Epithelial cell of prostate (primary cell): ENCODE data around the gene CFAP74.
"Not testable (repeated sequence)": the region's sequence is repeated elsewhere in the genome, so short reads cannot be mapped to it uniquely, and the experiment has no call there.

Experiments used
- DNase-seq: peaks from one replicate; pipeline ENCODE4 v3.0.0-alpha.2; 2011; ENCODE audit warnings: low read depth, low spot score
- H3K27ac ChIP-seq: fragments of 450-650 bp; 2 replicates; pipeline ENCODE4 v1.5.1; 2017; ENCODE audit warnings: mild to moderate bottlenecking

CFAP74 gene

GRCh38 chr1:1989789-1990188, 13.8 kb downstream of the CFAP74 start:
- DNase-seq, result no peak
- no peak overlapping the region for H3K27ac ChIP-seq

GRCh38 chr1:1989102-1989542, 14.5 kb downstream of the CFAP74 start:
- H3K27ac ChIP-seq, result no peak overlapping the region
- DNase-seq, result no peak

GRCh38 chr1:1988061-1988945, 15.3 kb downstream of the CFAP74 start:
- DNase-seq, result no peak
- no peak overlapping the region for H3K27ac ChIP-seq

- DNase-seq, result no peak
Observed at GRCh38 chr1:1987142-1987510, 16.5 kb downstream of the CFAP74 start.

GRCh38 chr1:1986451-1987141, 17.0 kb downstream of the CFAP74 start:
- no peak for DNase-seq
- no peak overlapping the region for H3K27ac ChIP-seq

More at GRCh38 chr1:1987142-1987510, 16.5 kb downstream of the CFAP74 start:
- no peak overlapping the region for H3K27ac ChIP-seq

- no peak overlapping the region for H3K27ac ChIP-seq
Observed at GRCh38 chr1:1985375-1986050, 18.1 kb downstream of the CFAP74 start.

GRCh38 chr1:1984560-1985070, 19.0 kb downstream of the CFAP74 start:
- no peak overlapping the region for H3K27ac ChIP-seq
- no peak for DNase-seq

More at GRCh38 chr1:1985375-1986050, 18.1 kb downstream of the CFAP74 start:
- no peak for DNase-seq

GRCh38 chr1:1982379-1983232, 21.0 kb downstream of the CFAP74 start:
- no peak overlapping the region for H3K27ac ChIP-seq
- DNase-seq, result no peak

DNA sequence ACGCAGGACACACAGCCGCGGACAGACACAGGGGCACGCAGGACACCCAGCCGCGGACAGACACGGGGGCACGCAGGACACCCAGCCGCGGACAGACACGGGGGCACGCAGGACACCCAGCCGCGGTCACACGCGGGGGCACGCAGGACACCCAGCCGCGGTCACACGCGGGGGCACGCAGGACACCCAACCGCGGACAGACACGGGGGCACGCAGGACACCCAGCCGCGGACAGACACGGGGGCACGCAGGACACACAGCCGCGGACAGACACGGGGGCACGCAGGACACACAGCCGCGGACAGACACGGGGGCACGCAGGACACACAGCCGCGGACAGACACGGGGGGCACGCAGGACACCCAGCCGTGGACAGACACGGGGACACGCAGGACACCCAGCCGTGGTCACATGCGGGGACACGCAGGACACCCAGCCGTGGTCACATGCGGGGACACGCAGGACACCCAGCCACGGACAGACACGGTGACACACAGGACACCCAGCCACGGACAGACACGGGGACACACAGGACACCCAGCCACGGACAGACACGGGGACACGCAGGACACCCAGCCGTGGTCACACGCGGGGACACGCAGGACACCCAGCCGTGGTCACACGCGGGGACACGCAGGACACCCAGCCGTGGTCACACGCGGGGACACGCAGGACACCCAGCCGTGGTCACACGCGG, 21.8 kb downstream of the CFAP74 start:
- not testable (repeated sequence) for DNase-seq, H3K27ac ChIP-seq

GRCh38 chr1:1981142-1981500, 22.5 kb downstream of the CFAP74 start:
- no peak for DNase-seq
- no peak overlapping the region for H3K27ac ChIP-seq

DNA sequence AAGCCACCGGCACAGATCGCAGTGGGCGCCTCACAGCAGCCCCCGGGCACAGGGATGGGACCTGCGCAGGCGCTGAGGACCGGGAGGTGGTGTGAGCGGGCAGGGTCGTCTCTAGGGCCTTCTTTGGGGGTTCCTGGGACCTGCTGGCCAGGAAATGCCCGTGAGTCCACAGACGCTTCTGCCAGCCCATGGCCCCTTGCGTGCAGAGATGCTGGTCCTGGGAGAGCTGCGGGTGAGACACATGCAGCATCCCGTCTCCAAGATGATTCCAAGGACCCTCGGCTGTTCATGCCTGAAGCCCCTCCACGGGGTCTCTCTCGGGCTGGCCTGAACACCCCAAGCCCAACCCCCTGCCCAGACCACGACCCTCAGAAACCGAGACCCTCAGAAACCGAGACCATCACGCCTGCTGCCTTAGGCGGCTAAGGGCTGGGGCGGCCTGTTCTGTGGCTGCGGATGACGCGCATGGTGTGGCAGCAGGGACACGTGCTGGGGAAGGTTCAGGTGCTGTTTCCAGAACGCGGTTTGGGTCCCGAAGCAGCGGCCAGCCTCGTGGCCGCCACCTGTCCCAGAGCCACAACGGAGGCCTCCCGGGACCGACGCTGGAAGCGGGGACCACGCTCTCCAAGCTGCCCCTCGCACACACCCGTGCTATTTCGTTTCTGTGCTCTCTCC, 23.0 kb downstream of the CFAP74 start:
- DNase-seq, result no peak
- no peak overlapping the region for H3K27ac ChIP-seq

DNA sequence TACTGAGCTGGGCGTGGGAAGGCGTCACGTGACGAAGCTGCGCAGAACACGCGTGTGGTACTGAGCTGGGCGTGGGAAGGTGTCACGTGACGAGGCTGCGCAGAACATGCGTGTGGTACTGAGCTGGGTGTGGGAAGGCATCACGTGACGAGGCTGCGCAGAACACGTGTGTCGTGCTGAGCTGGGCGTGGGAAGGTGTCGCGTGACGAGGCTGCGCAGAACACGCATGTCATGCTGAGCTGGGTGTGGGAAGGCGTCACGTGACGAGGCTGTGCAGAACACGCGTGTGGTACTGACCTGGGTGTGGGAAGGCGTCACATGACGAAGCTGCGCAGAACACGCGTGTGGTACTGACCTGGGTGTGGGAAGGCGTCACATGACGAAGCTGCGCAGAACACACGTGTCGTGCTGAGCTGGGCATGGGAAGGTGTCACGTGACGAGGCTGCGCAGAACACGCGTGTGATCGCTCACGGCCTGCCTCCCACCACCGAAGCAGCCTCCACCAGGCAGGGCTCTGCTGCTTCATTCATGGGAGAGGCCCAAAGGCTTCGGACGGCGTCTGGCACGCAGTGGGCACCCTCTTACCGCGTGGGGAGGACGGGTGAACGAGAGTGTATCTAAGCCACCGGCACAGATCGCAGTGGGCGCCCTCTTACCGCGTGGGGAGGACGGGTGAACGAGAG, 24.0 kb downstream of the CFAP74 start:
- DNase-seq, result no peak
- H3K27ac ChIP-seq, result no peak overlapping the region

GRCh38 chr1:1978690-1979481, 24.7 kb downstream of the CFAP74 start:
- not testable (repeated sequence) for H3K27ac ChIP-seq, DNase-seq

DNA sequence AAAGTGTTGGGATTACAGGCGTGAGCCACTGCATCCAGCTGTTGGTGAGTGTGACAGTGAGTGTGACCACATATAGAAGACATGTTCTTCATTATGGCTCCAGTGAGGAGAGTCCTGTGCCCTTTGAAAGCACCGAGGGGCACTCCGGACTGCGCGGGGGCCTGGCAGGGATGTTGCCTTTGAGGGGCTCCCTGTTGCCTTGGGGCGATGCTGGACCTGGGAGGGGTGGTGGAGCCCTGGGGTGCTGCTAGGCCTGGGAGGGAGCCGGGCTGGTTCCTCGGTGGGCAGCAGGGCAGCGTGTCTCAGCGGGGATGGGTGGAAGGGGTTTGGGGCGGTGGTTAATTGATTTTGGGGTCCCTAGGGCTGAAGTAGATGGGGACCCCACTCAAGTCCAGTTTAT, 25.5 kb downstream of the CFAP74 start:
- DNase-seq, result no peak
- H3K27ac ChIP-seq, result no peak overlapping the region

- H3K27ac ChIP-seq, result no peak overlapping the region
- no peak for DNase-seq
Observed at GRCh38 chr1:1976031-1976430, 27.6 kb downstream of the CFAP74 start.

- DNase-seq, result no peak
- H3K27ac ChIP-seq, result no peak overlapping the region
Observed at GRCh38 chr1:1975535-1975934, 28.1 kb downstream of the CFAP74 start.

DNA sequence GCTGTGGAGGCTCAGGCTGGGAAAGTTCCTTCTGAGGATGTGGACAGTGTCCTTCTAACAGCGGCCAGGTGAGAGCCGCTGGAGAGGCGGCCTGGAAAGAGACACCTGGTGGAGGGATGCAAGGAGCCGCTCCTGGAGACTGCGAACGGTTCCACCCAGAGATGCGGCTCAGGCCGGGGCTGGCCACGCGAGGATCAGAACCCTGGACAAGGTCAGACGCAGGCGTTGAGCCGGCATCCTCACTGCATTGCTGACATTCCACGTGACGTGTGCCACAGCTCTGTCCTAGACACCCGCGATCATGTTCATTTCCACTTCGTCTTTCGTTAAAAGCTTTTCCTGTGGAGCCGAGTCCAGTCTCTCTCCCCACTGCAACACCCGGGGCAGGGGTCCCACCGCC, 28.8 kb downstream of the CFAP74 start:
- DNase-seq, result no peak
- no peak overlapping the region for H3K27ac ChIP-seq
